H1 (cell line): Measurements from ENCODE around the gene AIFM1. TPM values are rescaled to one million over a fixed set of nuclear protein-coding genes. Genes with fewer than 3 reads are reported as not detected.

ENCODE experiments used
- CEBPB ChIP-seq: IDR thresholded peaks from 2 replicates; pipeline ENCODE4 v1.6.1; 2012; ENCODE audit warnings: low read depth, low read length
- JUN ChIP-seq: IDR thresholded peaks from 2 replicates; pipeline ENCODE4 v1.6.1; 2011; ENCODE audit warnings: low read depth, mild to moderate bottlenecking, improper control_type of control experiment, low read length
- KDM1A ChIP-seq: fragments of 200-600, 300-600 bp; sonication (generic); IDR thresholded peaks from 2 replicates; pipeline ENCODE4 v1.7.1; 2016; ENCODE audit warnings: mild to moderate bottlenecking, low read length, borderline replicate concordance
- MAFK ChIP-seq: IDR thresholded peaks from 2 replicates; pipeline ENCODE4 v1.6.1; 2012; ENCODE audit warnings: low read depth, mild to moderate bottlenecking, improper control_type of control experiment, low read length
- NRF1 ChIP-seq: IDR thresholded peaks from 2 replicates; pipeline ENCODE4 v1.6.1; 2011; ENCODE audit warnings: mild to moderate bottlenecking, low read depth, low read length, improper control_type of control experiment
- TAF1 ChIP-seq: IDR thresholded peaks from 2 replicates; pipeline ENCODE4 v1.6.1; 2011; ENCODE audit warnings: mild to moderate bottlenecking, low read depth, low read length
- TCF12 ChIP-seq: IDR thresholded peaks from 2 replicates; pipeline ENCODE4 v1.6.1; 2011; ENCODE audit warnings: low read depth, mild to moderate bottlenecking, low read length
- polyA plus RNA-seq, 7 experiments: library from polyadenylated mRNA; depleted of rRNA in 3 of 7; stranded (reverse) in 5 of 7; unstranded in 2 of 7; fragments of >200 nt in 5 of 7; fragments of 200-250 nt in 2 of 7; gene quantifications; 1 replicate in 5 of 7; 2 replicates in 1 of 7; 4 replicates in 1 of 7; pipeline versions ENCODE4 v1.2.1 to v1.2.3, GENCODE V29; 2011 to 2013; ENCODE audit warnings: missing spikeins in 2 of 7, mixed read lengths in 2 of 7
- total RNA-seq: library from RNA; stranded (reverse); fragmentation: NEBNext Ultra II Directional; extraction: Animal tissue kit (Norgen Biotek cat#: 25700); gene quantifications from 2 replicates; pipeline ENCODE4 v1.2.1, GENCODE V29; 2021
- TF ChIP-seq, protein P1 (sequence below): IDR thresholded peaks from 2 replicates; pipeline ENCODE4 v1.6.1; 2012; ENCODE audit warnings: inconsistent platforms

Gene AIFM1
- total and polyA plus RNA-seq, 2 of the 8 experiments (the other 6 are each of a cell fraction or from before 2014, with no cell fraction given): 34.1 to 55.4 TPM

DNA sequence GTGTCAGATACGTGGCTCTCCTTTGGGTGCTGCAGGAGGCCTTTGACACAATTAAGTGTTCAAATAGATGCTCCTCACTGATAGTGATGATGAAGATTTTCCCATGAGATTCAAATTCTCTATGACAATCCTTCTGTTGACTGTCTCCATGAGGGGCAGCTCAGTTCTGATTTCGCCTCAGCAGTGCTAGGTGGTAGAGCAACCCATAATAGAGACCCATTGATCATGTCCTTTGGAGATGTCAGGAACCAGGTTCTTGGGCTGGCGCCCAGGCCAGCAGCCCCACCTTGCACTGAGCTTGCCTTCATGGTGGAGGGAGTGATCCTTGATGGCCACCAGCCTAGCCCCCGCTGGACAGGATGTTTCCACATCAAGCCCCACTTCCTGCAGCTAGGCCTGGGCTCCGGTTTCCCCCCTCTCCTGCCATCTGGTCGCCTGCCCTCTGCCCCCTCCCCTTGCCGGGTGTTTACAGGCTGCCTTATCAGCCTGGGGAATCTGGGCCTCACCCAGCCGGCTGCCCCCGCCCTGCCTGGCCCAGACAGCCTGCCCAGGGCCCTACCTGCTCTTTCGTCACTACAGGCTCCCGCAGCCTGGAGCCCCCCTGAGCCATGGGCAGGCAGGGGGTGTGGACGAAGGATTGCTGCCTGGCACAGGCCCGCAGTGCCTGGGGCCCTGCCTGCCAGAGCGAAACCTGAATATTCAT, 68.0 kb downstream of the AIFM1 start (continued):
- TF ChIP-seq, protein P1, sequence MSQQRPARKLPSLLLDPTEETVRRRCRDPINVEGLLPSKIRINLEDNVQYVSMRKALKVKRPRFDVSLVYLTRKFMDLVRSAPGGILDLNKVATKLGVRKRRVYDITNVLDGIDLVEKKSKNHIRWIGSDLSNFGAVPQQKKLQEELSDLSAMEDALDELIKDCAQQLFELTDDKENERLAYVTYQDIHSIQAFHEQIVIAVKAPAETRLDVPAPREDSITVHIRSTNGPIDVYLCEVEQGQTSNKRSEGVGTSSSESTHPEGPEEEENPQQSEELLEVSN: no peak
- TF ChIP-seq KDM1A (no peak), TAF1 (no peak), CEBPB (no peak), JUN (no peak), NRF1 (no peak), MAFK (no peak), TCF12 (no peak)
